ENCODE results near the gene SUPT3H.

The SUPT3H gene

DNA sequence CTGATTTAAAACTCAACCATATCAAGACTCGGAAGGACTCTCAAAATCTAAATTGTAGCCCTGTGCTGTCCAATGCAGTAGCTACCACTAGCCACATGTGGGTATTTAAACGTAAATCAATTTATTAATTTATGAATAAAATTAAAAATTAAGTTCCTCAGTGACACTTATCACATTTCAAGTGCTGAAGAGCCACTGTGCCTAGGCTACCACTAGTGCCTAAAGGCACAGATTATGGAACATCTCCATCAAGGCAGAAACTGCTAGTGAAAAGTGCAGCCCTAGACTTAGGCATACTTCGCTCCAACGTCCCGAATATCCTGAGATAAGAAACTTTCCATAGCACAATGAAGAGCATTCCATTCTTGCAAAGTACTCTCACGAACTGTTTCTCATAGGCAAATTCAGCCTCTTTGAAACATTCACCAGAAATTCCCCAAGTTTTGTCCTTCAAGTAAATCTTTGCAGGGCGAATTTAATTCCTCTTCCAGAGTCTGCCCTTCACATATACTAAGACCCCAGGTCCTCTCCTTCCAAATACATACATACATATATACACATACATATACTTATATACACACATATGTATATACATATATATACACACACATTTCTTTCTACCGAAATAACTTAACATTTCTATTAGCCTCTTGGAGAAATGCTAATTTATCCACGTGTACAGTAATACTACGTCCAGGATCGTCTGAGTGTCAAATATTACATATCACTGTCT, 1.3 kb downstream of the SUPT3H start:
- no peak for DNase-seq (ENCODE audit: low read depth)
- in situ Hi-C loops (cut with HindIII; ENCODE audit: low sequenced_read_pairs) = no loop called here
- peak overlapping the region; percentile 55 for H3K4me3 ChIP-seq (ENCODE audit: low read depth, low read length)
- TF ChIP-seq, protein P1, sequence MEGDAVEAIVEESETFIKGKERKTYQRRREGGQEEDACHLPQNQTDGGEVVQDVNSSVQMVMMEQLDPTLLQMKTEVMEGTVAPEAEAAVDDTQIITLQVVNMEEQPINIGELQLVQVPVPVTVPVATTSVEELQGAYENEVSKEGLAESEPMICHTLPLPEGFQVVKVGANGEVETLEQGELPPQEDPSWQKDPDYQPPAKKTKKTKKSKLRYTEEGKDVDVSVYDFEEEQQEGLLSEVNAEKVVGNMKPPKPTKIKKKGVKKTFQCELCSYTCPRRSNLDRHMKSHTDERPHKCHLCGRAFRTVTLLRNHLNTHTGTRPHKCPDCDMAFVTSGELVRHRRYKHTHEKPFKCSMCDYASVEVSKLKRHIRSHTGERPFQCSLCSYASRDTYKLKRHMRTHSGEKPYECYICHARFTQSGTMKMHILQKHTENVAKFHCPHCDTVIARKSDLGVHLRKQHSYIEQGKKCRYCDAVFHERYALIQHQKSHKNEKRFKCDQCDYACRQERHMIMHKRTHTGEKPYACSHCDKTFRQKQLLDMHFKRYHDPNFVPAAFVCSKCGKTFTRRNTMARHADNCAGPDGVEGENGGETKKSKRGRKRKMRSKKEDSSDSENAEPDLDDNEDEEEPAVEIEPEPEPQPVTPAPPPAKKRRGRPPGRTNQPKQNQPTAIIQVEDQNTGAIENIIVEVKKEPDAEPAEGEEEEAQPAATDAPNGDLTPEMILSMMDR (IDR thresholded peaks at IDR 0.05; ENCODE audit: low read depth, low read length, missing control alignments) = no peak

DNA sequence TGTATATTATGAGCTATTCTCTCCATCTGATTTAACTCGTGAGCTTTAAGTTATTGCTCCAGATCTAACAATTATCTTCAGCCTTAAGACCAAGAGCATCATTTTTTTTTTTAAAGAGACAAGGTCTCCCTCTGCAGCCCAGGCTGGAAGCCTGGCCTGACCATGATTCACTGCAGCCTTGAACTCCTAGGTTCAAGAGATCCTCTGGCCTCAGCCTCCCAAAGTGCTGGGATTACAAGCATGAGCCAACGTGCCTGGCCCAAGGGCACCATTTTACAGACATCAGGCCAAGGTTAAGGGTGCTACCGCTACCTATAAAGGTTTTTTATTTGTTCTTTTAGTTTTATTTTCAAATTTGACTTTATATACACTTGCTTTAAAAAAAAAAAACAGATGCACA, 2.3 kb downstream of the SUPT3H start:
- TF ChIP-seq, protein P1 (IDR thresholded peaks at IDR 0.05; ENCODE audit: low read depth, low read length, missing control alignments) = no peak
- DNase-seq (ENCODE audit: low read depth) = no peak

GRCh38 chr6:45371924-45372573, 5.7 kb downstream of the SUPT3H start:
- H3K4me3 ChIP-seq (ENCODE audit: low read depth, low read length) = no peak overlapping the region
- TF ChIP-seq, protein P1 (IDR thresholded peaks at IDR 0.05; ENCODE audit: low read depth, low read length, missing control alignments) = no peak
- no peak for DNase-seq (ENCODE audit: low read depth)
- in situ Hi-C loops (cut with HindIII; ENCODE audit: low sequenced_read_pairs) = no loop called here

More for the DNA sequence above, 2.3 kb downstream of the SUPT3H start:
- H3K4me3 ChIP-seq (ENCODE audit: low read depth, low read length) = no peak overlapping the region
- in situ Hi-C loops (cut with HindIII; ENCODE audit: low sequenced_read_pairs) = no loop called here

DNA sequence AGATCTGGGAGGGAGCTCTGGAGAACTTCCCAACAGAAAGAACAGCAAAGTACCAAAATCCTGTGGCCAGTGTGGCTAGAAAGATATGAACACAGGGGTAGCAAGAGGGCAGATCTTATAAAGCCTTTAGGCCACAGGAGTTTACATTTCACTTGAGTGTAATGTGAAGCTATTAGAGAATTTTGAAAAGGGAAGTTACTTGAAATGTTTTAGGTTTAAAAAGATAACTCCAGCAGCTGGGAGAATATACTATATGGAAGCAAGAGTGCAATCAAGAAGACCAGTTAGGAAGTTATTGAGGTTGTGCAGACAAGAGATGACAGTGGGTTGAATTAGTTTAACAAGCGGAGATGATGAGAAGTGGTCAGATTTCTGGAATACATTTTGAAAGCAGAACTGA, 7.9 kb downstream of the SUPT3H start:
- no peak overlapping the region for H3K4me3 ChIP-seq (ENCODE audit: low read depth, low read length)
- DNase-seq (ENCODE audit: low read depth) = no peak
- TF ChIP-seq, protein P1 (IDR thresholded peaks at IDR 0.05; ENCODE audit: low read depth, low read length, missing control alignments) = no peak
- in situ Hi-C loops (cut with HindIII; ENCODE audit: low sequenced_read_pairs) = no loop called here

GRCh38 chr6:45367999-45368398, 9.7 kb downstream of the SUPT3H start:
- in situ Hi-C loops (cut with HindIII; ENCODE audit: low sequenced_read_pairs) = no loop called here
- TF ChIP-seq, protein P1 (IDR thresholded peaks at IDR 0.05; ENCODE audit: low read depth, low read length, missing control alignments) = no peak
- H3K4me3 ChIP-seq (ENCODE audit: low read depth, low read length) = no peak overlapping the region
- DNase-seq (ENCODE audit: low read depth) = no peak

DNA sequence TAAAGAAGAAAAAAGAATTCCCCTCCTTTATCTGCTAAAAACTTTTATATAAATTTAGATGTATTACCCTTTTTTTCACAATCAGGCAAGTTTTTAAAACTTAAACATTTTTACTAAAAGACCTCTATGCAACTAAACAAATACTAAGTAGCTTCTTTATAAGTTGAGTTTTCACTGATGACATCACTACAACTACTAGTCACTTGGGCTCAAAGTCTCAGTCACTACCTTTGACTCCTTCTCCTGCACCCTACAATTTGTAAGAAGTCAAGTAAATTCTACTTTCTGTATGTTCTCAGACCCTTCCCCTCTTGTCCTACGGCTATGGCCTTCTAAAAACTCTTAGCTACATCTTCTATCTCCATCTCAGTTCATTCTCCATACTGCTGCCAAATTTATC, 11.2 kb downstream of the SUPT3H start:
- in situ Hi-C loops (cut with HindIII; ENCODE audit: low sequenced_read_pairs) = no loop called here
- no peak for DNase-seq (ENCODE audit: low read depth)
- no peak overlapping the region for H3K4me3 ChIP-seq (ENCODE audit: low read depth, low read length)
- TF ChIP-seq, protein P1 (IDR thresholded peaks at IDR 0.05; ENCODE audit: low read depth, low read length, missing control alignments) = no peak

Measured in astrocyte of the cerebellum (primary cell).